ENCODE data around the gene FLT3LG. TPM values are rescaled to one million over a fixed set of nuclear protein-coding genes. Genes with fewer than 3 reads are reported as not detected.
A peak's percentile ranks its signal among the peaks of the same experiment; 100 is the strongest.

The FLT3LG gene
- total and polyA plus RNA-seq, 9 of the 15 experiments (the other 6 are each of a cell fraction or from before 2014, with no cell fraction given) = 0.31 to 6.4 (median 1.1) TPM

GRCh38 chr19:49447485-49448431 lies 26.3 kb upstream of the FLT3LG start (continued):
- TF ChIP-seq PKNOX1 (IDR thresholded peaks at IDR 0.05) (peak; percentile 79), FOXJ3 (CRISPR knock-in tag; IDR thresholded peaks at IDR 0.05) (no peak), ATF7 (IDR thresholded peaks at IDR 0.05) (peak; percentile 45; the same call in 1 of the 2 replicates), POLR2AphosphoS5 (IDR thresholded peaks at IDR 0.05; ENCODE audit: control insufficient read depth, insufficient read depth, low read depth, low read length) (no peak), EP300 (IDR thresholded peaks at IDR 0.05; ENCODE audit: low read length) (no peak), ATF1 (CRISPR knock-in tag; IDR thresholded peaks at IDR 0.05) (no peak), ATF1 (tag; IDR thresholded peaks at IDR 0.05) (peak; percentile 65), ZNF398 (CRISPR knock-in tag; IDR thresholded peaks at IDR 0.05) (no peak), TGIF2 (CRISPR knock-in tag; IDR thresholded peaks at IDR 0.05) (no peak)
- TF ChIP-seq, protein P1, sequence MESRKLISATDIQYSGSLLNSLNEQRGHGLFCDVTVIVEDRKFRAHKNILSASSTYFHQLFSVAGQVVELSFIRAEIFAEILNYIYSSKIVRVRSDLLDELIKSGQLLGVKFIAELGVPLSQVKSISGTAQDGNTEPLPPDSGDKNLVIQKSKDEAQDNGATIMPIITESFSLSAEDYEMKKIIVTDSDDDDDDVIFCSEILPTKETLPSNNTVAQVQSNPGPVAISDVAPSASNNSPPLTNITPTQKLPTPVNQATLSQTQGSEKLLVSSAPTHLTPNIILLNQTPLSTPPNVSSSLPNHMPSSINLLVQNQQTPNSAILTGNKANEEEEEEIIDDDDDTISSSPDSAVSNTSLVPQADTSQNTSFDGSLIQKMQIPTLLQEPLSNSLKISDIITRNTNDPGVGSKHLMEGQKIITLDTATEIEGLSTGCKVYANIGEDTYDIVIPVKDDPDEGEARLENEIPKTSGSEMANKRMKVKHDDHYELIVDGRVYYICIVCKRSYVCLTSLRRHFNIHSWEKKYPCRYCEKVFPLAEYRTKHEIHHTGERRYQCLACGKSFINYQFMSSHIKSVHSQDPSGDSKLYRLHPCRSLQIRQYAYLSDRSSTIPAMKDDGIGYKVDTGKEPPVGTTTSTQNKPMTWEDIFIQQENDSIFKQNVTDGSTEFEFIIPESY (CRISPR knock-in tag; IDR thresholded peaks at IDR 0.05) = peak; percentile 58; the same call in 1 of the 2 replicates
